GM23338 (cell line): ENCODE results near the gene SSH2. TPM values are rescaled to one million over a fixed set of nuclear protein-coding genes. Genes with fewer than 3 reads are reported as not detected.

Experiments
- ATAC-seq: fragments of 200-7000 bp; cut with Tn5 transposase; 3 replicates; pipeline ENCODE4 v1.9.1; 2020
- DNase-seq: peaks from one replicate; pipeline ENCODE4 v3.0.0-alpha.2; 2015; ENCODE audit warnings: low spot score
- H2AFZ ChIP-seq: fragments of 200-600 bp; sonication (generic); 2 replicates; pipeline ENCODE4 v1.8.0; 2016; ENCODE audit warnings: antibody characterized with exemption, mild to moderate bottlenecking, moderate library complexity
- H3F3A ChIP-seq: fragments of 200-600 bp; sonication (generic); replicated peaks from 2 replicates; pipeline ENCODE4 v1.8.0; 2017; ENCODE audit warnings: antibody characterized with exemption, mixed run types, low read depth
- H3K27ac ChIP-seq: fragments of 200-600 bp; sonication (generic); 2 replicates; pipeline ENCODE4 v1.6.1; 2016; ENCODE audit warnings: low read depth
- H3K27me3 ChIP-seq: fragments of 200-600 bp; sonication (generic); 2 replicates; pipeline ENCODE4 v1.8.0; 2016; ENCODE audit warnings: mild to moderate bottlenecking, mixed run types, moderate library complexity; ENCODE audit not compliant: insufficient read depth
- H3K36me3 ChIP-seq: fragments of 200-600 bp; sonication (generic); 2 replicates; pipeline ENCODE4 v1.8.0; 2016; ENCODE audit warnings: mild to moderate bottlenecking; ENCODE audit not compliant: insufficient read depth
- H3K4me1 ChIP-seq: fragments of 200-600 bp; sonication (generic); 2 replicates; pipeline ENCODE4 v1.8.0; 2016; ENCODE audit warnings: mild to moderate bottlenecking, moderate library complexity; ENCODE audit not compliant: insufficient read depth
- H3K4me2 ChIP-seq: fragments of 200-600 bp; sonication (generic); 2 replicates; pipeline ENCODE4 v1.7.1; 2017; ENCODE audit warnings: mixed run types
- H3K4me3 ChIP-seq: fragments of 200-600 bp; sonication (generic); 2 replicates; pipeline ENCODE4 v1.6.1; 2016; ENCODE audit warnings: mixed run types
- H3K79me2 ChIP-seq: fragments of 200-600 bp; sonication (generic); replicated peaks from 2 replicates; pipeline ENCODE4 v1.8.0; 2017; ENCODE audit warnings: mild to moderate bottlenecking; ENCODE audit not compliant: insufficient read depth
- H3K9me2 ChIP-seq: fragments of 200-600 bp; sonication (generic); 2 replicates; pipeline ENCODE4 v1.8.0; 2017; ENCODE audit not compliant: insufficient read depth
- H4K20me1 ChIP-seq: fragments of 200-600 bp; sonication (generic); replicated peaks from 2 replicates; pipeline ENCODE4 v1.8.0; 2017; ENCODE audit warnings: mild to moderate bottlenecking; ENCODE audit not compliant: insufficient read depth
- H3K27ac Mint-ChIP-seq: 2 replicates; pipeline ENCODE4 v1.8.0; 2020; ENCODE audit warnings: inconsistent platforms, mild to moderate bottlenecking, moderate library complexity, mixed read lengths
- H3K27me3 Mint-ChIP-seq: 3 replicates; pipeline ENCODE4 v1.8.0; 2022; ENCODE audit warnings: low read depth, mild to moderate bottlenecking, moderate library complexity, mixed read lengths, inconsistent platforms; ENCODE audit not compliant: insufficient read depth, poor library complexity
- H3K36me3 Mint-ChIP-seq: 3 replicates; pipeline ENCODE4 v1.8.0; 2021; ENCODE audit warnings: low read depth, mild to moderate bottlenecking, inconsistent platforms, moderate library complexity, mixed read lengths
- H3K4me1 Mint-ChIP-seq: 3 replicates; pipeline ENCODE4 v1.8.0; 2020; ENCODE audit warnings: mild to moderate bottlenecking, inconsistent platforms, mixed read lengths
- H3K4me3 Mint-ChIP-seq: 3 replicates; pipeline ENCODE4 v1.8.0; 2021; ENCODE audit warnings: moderate library complexity, mild to moderate bottlenecking, inconsistent platforms, mixed read lengths
- H3K9me3 Mint-ChIP-seq: 3 replicates; pipeline ENCODE4 v1.8.0; 2020; ENCODE audit warnings: moderate library complexity, mild to moderate bottlenecking, inconsistent platforms, mixed read lengths
- CREB1 ChIP-seq: fragments of 250-450 bp; sonication (Bioruptor Pico); IDR thresholded peaks from 2 replicates; pipeline ENCODE4 v1.5.0; 2020; ENCODE audit warnings: low read depth, mild to moderate bottlenecking, moderate library complexity
- EZH2 ChIP-seq: fragments of 200-600 bp; sonication (generic); IDR thresholded peaks from one replicate; pipeline ENCODE4 v1.8.0; 2017; ENCODE audit warnings: antibody characterized with exemption, mild to moderate bottlenecking, low read depth; ENCODE audit not compliant: unreplicated experiment
- EZH2phosphoT487 ChIP-seq: fragments of 200-600 bp; sonication (generic); IDR thresholded peaks from one replicate; pipeline ENCODE4 v1.8.1; 2018; ENCODE audit warnings: antibody characterized with exemption; ENCODE audit not compliant: unreplicated experiment
- JUNB ChIP-seq: IDR thresholded peaks from one replicate; pipeline ENCODE4 v1.6.1; 2016; ENCODE audit warnings: antibody characterized with exemption; ENCODE audit not compliant: unreplicated experiment
- POLR2AphosphoS5 ChIP-seq: IDR thresholded peaks from 2 replicates; pipeline ENCODE4 v1.6.1; 2016; ENCODE audit warnings: antibody characterized with exemption, low read depth
- STAT1 ChIP-seq: IDR thresholded peaks from one replicate; pipeline ENCODE4 v1.6.1; 2016; ENCODE audit warnings: antibody characterized with exemption; ENCODE audit not compliant: unreplicated experiment
- ZNF114 ChIP-seq: fragments of 250-450 bp; sonication (Bioruptor Pico); IDR thresholded peaks from 2 replicates; pipeline ENCODE4 v1.5.0; 2020; ENCODE audit warnings: mild to moderate bottlenecking, moderate library complexity
- ZNF331 ChIP-seq: fragments of 250-450 bp; sonication (Bioruptor Pico); IDR thresholded peaks from 2 replicates; pipeline ENCODE4 v1.5.0; 2020; ENCODE audit warnings: low read depth, mild to moderate bottlenecking, moderate library complexity
- polyA plus RNA-seq: library from polyadenylated mRNA; unstranded; fragments of >200 nt; fragmentation: Nextera tagmentation; extraction: Ambion mirVana; gene quantifications from 2 replicates; pipeline ENCODE4 v1.2.1, GENCODE V29; 2016
- total RNA-seq: library from RNA; depleted of rRNA; stranded (reverse); fragments of >200 nt; shearing (Covaris generic); gene quantifications from 2 replicates; pipeline ENCODE4 v1.2.3, GENCODE V29; 2014
- TF ChIP-seq, protein P1 (sequence below): fragments of 250-450 bp; sonication (Bioruptor Pico); IDR thresholded peaks from 2 replicates; pipeline ENCODE4 v1.5.0; 2020; ENCODE audit warnings: mild to moderate bottlenecking, moderate library complexity
- TF ChIP-seq, protein P2 (sequence below): IDR thresholded peaks from 2 replicates; pipeline ENCODE4 v1.6.1; 2016; ENCODE audit warnings: antibody characterized with exemption

SSH2 gene
- total and polyA plus RNA-seq, 2 experiments from 2014 or later, result 9.9 to 12.1 TPM

DNA sequence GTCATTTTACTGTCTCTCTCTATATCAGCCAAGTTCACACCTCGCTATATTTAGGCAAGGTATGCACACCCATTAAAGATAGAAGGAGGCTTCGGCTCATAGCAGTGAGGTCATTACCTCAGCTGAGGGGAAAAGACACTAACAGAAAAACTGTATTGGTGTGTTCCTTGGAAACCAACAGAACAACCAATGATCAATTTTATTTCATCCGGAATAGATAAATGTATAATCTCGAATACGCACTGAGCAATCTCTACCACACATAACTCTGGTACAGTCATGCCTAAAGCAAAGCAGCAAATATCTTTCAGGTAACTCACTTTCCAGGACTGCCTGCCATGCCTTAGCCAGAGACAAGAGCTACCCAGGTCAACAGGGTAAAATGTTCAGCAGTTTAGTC, 197.4 kb downstream of the SSH2 start (continued):
- TF ChIP-seq, protein P1, sequence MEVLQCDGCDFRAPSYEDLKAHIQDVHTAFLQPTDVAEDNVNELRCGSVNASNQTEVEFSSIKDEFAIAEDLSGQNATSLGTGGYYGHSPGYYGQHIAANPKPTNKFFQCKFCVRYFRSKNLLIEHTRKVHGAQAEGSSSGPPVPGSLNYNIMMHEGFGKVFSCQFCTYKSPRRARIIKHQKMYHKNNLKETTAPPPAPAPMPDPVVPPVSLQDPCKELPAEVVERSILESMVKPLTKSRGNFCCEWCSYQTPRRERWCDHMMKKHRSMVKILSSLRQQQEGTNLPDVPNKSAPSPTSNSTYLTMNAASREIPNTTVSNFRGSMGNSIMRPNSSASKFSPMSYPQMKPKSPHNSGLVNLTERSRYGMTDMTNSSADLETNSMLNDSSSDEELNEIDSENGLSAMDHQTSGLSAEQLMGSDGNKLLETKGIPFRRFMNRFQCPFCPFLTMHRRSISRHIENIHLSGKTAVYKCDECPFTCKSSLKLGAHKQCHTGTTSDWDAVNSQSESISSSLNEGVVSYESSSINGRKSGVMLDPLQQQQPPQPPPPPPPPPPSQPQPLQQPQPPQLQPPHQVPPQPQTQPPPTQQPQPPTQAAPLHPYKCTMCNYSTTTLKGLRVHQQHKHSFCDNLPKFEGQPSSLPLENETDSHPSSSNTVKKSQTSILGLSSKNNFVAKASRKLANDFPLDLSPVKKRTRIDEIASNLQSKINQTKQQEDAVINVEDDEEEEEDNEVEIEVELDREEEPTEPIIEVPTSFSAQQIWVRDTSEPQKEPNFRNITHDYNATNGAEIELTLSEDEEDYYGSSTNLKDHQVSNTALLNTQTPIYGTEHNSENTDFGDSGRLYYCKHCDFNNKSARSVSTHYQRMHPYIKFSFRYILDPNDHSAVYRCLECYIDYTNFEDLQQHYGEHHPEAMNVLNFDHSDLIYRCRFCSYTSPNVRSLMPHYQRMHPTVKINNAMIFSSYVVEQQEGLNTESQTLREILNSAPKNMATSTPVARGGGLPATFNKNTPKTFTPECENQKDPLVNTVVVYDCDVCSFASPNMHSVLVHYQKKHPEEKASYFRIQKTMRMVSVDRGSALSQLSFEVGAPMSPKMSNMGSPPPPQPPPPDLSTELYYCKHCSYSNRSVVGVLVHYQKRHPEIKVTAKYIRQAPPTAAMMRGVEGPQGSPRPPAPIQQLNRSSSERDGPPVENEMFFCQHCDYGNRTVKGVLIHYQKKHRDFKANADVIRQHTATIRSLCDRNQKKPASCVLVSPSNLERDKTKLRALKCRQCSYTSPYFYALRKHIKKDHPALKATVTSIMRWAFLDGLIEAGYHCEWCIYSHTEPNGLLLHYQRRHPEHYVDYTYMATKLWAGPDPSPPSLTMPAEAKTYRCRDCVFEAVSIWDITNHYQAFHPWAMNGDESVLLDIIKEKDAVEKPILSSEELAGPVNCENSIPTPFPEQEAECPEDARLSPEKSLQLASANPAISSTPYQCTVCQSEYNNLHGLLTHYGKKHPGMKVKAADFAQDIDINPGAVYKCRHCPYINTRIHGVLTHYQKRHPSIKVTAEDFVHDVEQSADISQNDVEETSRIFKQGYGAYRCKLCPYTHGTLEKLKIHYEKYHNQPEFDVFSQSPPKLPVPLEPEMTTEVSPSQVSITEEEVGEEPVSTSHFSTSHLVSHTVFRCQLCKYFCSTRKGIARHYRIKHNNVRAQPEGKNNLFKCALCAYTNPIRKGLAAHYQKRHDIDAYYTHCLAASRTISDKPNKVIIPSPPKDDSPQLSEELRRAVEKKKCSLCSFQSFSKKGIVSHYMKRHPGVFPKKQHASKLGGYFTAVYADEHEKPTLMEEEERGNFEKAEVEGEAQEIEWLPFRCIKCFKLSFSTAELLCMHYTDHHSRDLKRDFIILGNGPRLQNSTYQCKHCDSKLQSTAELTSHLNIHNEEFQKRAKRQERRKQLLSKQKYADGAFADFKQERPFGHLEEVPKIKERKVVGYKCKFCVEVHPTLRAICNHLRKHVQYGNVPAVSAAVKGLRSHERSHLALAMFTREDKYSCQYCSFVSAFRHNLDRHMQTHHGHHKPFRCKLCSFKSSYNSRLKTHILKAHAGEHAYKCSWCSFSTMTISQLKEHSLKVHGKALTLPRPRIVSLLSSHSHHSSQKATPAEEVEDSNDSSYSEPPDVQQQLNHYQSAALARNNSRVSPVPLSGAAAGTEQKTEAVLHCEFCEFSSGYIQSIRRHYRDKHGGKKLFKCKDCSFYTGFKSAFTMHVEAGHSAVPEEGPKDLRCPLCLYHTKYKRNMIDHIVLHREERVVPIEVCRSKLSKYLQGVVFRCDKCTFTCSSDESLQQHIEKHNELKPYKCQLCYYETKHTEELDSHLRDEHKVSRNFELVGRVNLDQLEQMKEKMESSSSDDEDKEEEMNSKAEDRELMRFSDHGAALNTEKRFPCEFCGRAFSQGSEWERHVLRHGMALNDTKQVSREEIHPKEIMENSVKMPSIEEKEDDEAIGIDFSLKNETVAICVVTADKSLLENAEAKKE (CRISPR knock-in tag), result no peak
- TF ChIP-seq ZNF114 (CRISPR knock-in tag) (no peak), ZNF331 (no peak), STAT1 (no peak), EZH2 (no peak), CREB1 (CRISPR knock-in tag) (no peak), JUNB (no peak)

DNA sequence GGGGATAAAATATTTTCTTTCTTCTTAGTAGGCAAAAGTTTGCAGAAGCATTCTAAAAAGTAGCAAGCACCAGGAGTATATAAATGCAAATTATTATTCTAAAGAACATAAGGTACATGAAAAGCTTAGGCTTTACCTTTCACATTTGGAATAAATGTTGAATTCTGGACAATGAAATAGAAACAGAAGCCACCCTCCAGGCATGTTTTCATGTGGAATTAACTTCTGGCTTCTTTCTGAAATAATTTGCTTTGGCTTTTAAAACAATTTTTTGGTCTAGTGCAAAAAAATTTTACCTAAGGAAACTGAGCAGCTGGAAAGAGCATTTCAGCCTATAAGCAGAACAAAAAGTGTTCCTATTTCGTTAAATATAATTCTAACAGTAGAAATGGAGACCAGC, 197.8 kb downstream of the SSH2 start:
- H3K27me3 Mint-ChIP-seq, result no peaks in the 10 kb centered on the region
- H3K4me1 ChIP-seq, result peaks cover 1% of the 10 kb centered on the region
- H3K9me2 ChIP-seq, result no peaks in the 10 kb centered on the region
- no peaks in the 10 kb centered on the region for H4K20me1 ChIP-seq
- no peaks in the 10 kb centered on the region for H3K27me3 ChIP-seq
- H3K4me3 Mint-ChIP-seq, result no peak overlapping the region
- H3K27ac Mint-ChIP-seq, result no peak overlapping the region
- H3K36me3 Mint-ChIP-seq, result peaks cover 2% of the 10 kb centered on the region; the same call in 1 of the 3 replicates
- no peak overlapping the region for H3K4me2 ChIP-seq
- peaks cover 4% of the 10 kb centered on the region; the same call in 1 of the 3 replicates for H3K4me1 Mint-ChIP-seq
- H2AFZ ChIP-seq, result no peak overlapping the region
- no peak overlapping the region for H3K4me3 ChIP-seq
- no peaks in the 10 kb centered on the region for H3K79me2 ChIP-seq
- H3K36me3 ChIP-seq, result no peaks in the 10 kb centered on the region
- peaks cover 4% of the 10 kb centered on the region; the same call in 2 of the 3 replicates for H3K9me3 Mint-ChIP-seq
- no peaks in the 10 kb centered on the region for H3F3A ChIP-seq
- ATAC-seq (no peak), DNase-seq (no peak)
- no peak overlapping the region for H3K27ac ChIP-seq
- TF ChIP-seq, protein P2, sequence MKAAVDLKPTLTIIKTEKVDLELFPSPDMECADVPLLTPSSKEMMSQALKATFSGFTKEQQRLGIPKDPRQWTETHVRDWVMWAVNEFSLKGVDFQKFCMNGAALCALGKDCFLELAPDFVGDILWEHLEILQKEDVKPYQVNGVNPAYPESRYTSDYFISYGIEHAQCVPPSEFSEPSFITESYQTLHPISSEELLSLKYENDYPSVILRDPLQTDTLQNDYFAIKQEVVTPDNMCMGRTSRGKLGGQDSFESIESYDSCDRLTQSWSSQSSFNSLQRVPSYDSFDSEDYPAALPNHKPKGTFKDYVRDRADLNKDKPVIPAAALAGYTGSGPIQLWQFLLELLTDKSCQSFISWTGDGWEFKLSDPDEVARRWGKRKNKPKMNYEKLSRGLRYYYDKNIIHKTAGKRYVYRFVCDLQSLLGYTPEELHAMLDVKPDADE, result no peak
- TF ChIP-seq POLR2AphosphoS5 (no peak), ZNF114 (CRISPR knock-in tag) (no peak), JUNB (no peak), EZH2phosphoT487 (no peak), STAT1 (no peak)
